Erythroblast (primary cell): ENCODE data around the gene XRCC2.

Source experiments
- GATA1 ChIP-seq: IDR thresholded peaks from 2 replicates; pipeline ENCODE4 v1.6.1; 2011; ENCODE audit warnings: low read depth, mild to moderate bottlenecking, control low read depth, low read length, moderate library complexity
- POLR2A ChIP-seq: IDR thresholded peaks from 2 replicates; pipeline ENCODE4 v1.6.1; 2011; ENCODE audit warnings: mild to moderate bottlenecking, low read length

DNA sequence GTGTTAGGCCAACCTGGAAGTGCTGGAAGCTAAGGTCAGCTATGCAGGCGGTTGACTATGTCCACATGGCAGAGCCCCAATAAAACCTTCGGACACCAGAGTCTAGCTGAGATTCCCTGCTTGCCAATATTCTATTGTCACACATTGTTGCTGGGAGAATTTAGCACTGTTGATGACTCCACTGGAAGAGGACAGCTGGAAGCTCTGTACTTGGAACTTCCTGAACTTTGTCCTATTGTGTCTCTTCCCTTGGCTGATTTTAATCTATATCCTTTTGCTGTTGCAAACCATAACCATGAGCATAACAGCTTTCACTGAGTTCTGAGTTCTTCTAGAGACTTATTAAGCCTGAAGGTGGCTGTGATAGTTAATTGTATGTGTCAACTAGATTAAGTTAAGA, 12.0 kb downstream of the XRCC2 start:
- TF ChIP-seq POLR2A (no peak), GATA1 (no peak)
